ENCODE results near the gene SNX14. TPM values are rescaled to one million over a fixed set of nuclear protein-coding genes. Genes with fewer than 3 reads are reported as not detected.

The SNX14 gene
- total RNA-seq, 1 experiment from 2014 or later, result 96.1 TPM

DNA sequence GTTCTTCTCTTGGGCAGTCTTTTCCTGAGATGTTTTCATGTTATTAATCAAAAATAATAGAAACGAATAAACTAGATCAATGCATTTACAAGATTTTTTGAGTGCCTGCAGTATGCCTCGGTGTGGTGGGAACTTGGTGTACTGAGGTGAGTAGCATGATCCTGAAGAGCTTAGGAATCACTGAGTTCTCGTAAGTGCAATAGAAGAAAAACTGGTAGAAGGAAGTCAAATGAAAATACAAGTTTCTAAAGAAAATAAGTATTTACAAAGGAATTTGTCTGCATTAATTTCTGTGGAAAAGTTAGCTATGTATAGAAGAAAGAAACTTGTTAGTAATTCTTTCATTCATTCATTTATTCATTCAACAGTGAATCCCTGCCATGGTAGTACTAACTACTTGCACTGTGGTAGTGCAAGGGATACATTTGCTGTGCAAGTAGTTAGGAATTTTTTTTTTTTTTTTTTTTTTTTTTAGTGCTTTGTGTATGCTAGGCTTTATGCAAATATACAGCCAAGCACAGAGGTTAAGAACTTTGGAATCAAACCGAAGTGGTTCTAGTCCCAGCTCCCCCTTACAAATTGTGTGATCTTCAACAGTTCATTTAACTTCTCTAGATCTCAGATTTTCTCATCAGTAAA, 129.9 kb downstream of the SNX14 start:
- no peak for DNase-seq (ENCODE audit: low read depth)

DNA sequence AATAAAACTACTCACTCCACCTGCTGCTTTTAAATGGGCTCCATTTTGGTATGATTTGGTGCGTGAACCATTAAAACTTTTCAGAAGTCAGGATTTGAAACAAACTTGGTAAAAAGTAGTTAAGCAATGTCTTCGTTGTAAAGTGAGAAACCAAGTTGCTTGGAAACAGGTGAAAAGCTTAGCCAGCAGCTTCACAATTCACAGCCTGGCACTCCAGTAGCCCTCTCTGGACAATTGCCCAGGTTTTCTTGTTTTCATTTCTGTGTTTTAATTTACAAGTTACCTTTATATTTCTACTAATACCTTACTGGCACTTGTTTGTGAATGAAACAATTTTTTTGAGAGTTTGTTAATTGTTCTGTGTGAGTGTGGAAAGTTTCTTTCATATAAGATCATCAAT, 131.0 kb downstream of the SNX14 start:
- DNase-seq (ENCODE audit: low read depth), result no peak

DNA sequence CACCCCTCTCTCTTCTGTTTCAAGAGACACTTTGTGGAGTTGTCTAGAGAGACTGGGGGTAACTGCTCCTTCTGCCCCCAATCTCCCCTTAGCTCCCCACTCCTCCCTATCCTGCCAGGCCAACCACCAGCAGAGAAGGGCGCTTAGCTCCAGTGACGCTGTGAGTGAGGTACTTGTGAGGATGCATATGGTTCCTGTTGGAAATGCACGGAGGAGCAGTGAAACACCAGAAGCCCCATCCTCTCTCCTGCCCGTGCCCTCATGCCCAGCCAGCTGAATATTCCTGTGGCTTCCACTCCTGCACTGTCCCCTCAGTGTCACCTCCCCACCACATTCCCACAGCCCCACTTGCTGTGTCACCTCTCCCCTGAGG, 131.9 kb downstream of the SNX14 start:
- no peak for DNase-seq (ENCODE audit: low read depth)

DNA sequence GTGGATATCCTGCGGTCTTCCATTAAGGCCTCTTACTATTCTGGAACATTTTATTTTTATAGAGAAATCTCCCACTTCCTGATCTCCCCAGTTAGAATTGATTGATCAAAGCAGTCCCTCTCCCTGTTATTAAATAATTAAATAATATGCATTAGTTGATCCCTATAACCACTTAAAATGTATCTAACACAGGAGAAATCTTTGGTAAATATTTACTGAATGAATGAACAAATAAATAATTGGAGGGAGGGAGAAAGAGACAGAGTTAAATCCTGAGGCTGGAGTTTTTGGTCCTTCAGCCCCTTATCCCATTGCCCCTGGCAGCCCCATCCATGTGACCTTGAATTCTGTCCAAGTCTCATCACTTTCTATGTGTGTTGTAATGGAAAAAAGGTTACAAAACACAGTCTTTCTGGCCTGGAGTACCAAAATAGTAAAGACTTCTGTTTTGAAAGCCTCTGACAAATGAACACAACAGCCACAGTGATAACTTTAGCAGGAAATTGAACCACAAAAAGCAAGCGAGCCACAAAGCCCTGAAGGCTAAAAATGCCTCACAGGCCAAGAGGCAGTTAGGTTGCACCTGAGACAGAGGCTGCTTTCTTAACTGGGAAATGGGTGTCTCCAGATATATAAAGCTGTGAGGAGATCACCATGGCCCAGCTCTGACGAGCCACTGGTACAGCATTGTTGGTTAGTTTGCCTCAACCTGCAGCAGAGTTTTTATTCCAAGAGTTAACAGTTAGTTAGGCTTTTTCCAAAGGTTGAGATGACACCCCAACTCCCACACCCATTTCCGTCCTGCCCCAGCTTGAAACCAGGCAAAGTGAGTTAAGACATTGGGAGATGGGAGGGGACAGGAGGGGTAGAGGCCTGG, 132.5 kb downstream of the SNX14 start:
- DNase-seq (ENCODE audit: low read depth), result peak; percentile 68

DNA sequence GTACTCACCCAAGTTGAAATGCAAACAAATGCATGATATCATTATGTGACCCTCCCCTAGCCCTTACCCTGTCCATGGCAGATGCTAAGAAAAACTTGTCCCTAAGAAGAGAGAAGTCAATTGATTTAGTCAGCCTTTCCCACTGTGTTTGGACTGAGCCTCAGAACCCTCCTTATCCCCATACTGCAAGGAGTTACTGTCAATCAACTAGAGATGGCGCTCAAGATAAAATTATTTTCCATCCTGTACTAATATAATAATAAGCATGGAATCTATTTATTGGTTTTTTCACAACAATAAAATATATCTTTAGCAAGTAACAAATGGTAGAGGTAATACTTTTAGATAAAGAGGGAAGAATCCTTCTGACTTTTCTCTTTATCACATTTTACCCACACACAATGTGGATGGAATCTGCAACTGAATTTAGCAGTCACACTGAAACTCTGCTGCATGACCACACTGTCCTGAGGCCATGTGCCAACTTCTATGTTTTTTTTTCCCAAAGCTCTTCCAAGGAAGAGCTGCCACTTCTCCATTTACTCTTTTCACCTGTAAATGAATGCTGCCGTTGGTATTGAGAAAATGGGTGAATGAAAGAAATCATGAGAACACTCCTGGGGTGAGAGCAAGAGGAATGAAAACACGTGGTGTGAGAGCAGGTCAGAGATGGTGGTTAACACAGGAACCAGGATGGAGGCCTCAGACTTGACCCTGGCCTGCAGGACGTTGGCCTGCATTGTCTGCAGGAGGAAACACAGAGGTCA, 133.3 kb downstream of the SNX14 start:
- no peak for DNase-seq (ENCODE audit: low read depth)

DNA sequence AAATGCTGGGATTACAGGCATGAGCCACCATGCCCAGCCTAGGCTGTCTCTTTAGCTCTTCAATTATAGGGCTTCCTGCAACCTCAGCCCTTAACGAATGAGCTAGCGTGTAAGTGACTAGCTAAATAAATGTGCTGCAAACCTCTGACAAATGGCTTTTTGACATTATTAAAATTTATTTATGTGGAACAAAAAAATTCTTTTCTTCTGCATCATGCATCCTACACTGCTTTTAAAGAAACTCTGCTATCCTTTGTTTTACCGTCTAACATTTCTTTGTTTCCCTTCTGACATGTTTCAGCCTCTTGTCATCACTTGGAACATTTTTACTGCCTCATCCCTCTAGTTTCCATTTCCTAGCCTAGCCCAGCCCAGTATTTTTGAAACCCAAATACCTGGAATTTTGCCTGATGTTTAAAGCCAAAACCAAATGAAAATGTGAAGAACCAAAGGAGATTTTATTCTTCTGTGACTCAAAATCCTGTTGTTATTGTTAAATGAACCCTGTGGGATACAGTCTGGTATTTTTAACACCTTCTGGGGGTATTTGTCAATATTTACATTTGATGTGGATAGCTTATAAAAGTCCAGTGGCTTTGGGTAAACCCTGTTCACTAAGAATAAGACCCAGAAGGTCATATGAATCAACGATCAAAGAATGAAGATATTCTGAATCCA, 134.3 kb downstream of the SNX14 start:
- DNase-seq (ENCODE audit: low read depth), result peak; percentile 92

DNA sequence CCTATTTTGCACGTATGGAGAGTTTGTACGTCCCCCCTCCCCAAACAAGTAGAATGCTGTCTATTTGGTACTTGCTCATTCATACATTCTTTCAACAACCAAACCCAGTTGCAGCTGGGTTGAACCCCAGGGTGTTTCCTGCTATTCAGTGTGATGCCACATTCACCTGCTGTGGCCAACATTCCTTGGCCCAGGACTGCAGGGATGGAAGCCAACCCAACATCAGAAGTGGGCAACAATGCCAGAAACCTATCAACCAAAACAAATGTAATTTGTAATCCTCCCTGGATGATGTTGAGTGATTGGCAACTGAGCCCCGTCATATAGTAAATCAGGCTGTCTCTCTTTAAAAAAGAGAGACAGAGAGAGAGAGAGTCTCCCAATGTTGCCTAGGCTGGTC, 134.9 kb downstream of the SNX14 start:
- DNase-seq (ENCODE audit: low read depth), result peak; percentile 65

DNA sequence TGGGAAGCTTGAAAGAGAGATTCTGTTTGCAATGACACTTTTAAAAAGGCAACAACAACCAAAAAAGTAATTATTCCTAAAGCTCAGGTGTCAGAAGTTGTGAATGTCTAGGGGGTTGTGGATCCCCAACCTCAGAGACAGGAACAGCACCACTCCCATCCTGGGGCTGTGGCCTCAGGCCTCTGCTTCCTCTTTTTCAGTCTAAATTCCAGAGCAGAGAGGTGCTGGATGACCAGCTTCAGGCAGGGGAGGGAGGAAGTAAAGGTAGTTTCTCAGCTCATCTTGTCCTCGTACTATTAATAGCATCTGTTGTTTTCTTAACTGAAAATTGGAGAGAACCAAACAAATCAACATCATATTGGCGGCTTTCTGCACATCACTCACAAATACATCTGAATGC, 135.5 kb downstream of the SNX14 start:
- DNase-seq (ENCODE audit: low read depth), result no peak

DNA sequence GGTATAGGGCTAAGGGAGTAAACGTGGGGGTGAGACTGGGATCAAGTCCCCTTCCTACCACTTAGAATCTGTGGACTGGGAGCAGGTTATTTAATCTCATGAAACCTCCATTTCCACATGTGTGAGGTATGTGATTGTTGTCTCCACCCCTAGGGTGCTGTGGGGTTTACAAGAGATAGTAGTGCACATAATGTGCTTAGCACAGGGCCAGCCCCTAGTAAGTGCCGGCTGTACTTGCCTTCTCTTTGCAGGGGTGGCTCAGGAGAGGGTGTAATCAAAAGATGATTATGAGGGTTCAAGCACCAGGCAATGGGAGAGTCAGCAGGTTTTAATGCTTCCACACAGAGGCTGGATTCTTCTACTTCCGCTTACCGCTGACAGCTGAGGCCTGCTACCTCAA, 136.9 kb downstream of the SNX14 start:
- DNase-seq (ENCODE audit: low read depth), result no peak

Other genes starting within 250 kb of the SNX14 start
- gene NT5E, start 143.8 kb downstream of the SNX14 start, total RNA-seq (2014; rRNA removed), result 762 and 846 TPM in 2 replicates
- gene SYNCRIP, start 49.0 kb upstream of the SNX14 start, total RNA-seq (2014; rRNA removed), result 107 and 121 TPM in 2 replicates